Hematopoietic multipotent progenitor cell treated with erythropoietin and hydrocortisone succinate and interleukin-3 and kit ligand, for 17 days (in vitro differentiated cells): ENCODE data around the gene BID.

ENCODE experiments used
- DNase-seq: peaks from one replicate; pipeline ENCODE4 v3.0.0-alpha.2; 2015; ENCODE audit warnings: low spot score

Gene BID

DNA sequence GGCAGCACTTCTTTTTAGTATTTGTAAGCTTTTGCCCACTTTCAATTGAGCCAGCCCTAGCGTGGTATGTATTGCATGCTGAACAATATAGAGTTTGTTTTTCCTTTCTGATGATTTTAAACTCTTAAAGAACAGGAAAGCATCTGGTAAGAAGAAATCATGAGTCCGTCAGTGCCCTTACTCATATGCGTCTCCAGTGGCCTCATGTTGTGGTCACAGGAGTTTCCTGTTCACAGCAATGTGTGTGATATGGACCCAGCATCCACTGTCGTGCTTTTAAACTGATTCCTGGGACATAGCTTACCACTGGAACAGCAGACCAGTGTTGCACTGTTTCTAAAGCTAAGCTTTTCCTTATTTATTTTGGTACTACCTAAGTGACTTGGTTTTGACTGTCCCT, 40.1 kb downstream of the BID start:
- no peak for DNase-seq

DNA sequence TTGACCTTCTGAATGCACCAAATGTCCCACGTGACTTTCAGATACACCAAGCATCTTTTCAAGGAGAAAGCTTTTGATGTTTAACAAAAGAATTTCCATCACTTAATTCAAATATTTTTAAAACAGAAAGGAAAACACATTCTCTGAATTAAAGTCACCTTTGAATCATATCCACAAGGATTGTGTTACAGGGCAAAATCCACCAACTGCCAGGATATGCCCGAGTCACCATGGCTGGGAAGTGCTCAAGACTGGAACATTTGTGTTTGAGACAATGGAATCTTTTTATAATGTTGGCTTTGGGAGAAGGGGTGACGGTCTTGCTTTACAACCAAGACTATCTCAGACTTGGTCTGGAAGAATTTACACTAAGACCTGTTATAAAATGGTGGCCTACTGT, 40.8 kb downstream of the BID start:
- DNase-seq: no peak

DNA sequence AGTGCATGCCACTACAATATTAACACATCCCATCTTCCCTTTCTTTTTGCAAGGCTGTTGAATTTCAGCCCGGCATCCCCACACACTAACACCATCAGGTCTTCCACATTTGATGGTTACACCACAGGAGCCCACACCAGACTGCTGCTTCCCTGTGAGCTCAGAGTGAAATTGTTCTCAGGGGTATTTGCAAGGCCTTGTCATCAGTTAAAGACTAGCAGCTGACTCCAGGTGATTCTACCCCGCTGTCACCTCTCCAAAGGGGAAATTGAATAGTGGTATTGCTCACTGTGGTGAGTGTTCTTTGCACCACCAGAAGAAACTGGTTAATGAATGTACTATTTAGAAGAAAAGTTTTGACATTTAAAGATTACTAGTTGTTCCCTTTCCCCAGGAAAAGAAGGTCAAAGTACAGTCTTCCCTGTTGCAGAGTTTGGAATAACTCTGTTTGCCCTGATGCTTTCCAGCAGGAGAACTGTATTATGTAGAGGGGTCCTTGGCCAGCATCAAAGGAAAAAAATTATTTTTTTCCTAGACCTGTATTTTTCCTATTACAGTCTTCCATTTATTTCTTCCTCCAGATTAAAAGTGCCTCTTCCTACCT, 41.9 kb downstream of the BID start:
- no peak for DNase-seq

DNA sequence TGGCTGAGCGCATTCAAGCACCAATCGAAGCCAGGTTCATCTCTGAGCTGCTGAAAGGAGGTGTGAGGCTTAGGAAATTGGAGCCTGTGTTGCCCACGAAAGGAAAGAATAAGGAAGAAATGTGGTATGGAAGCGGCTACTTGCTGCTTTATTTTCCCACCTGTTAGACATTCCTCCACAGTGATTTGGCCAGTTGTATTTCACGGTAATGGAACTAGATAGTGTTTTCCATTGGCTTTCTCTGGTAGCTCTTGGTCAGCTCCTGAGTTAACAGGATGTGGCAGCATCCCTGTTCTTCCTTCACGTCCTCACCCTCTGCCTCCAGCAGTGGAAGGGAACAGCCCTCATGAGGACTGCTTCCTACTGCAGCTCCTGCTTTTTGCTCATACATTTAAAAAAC, 44.7 kb downstream of the BID start:
- DNase-seq: no peak

DNA sequence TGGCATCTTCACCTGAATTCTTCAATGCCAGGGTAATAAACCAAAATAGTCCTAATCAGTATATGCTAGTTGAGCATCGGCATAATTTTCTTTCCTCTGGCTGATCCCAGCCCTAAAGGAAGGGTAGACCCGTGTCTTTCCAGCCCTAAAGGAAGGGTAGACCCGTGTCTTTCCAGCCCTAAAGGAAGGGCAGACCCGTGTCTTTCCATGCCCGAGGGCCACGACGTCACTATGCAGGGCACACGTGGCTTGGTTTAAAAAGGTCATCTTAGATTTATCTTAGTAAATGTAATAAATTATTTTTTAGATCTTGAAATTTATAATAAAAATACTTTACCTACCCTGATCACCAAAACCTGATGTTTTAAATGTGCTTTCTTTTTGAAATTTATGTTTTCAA, 45.5 kb downstream of the BID start:
- DNase-seq: no peak

DNA sequence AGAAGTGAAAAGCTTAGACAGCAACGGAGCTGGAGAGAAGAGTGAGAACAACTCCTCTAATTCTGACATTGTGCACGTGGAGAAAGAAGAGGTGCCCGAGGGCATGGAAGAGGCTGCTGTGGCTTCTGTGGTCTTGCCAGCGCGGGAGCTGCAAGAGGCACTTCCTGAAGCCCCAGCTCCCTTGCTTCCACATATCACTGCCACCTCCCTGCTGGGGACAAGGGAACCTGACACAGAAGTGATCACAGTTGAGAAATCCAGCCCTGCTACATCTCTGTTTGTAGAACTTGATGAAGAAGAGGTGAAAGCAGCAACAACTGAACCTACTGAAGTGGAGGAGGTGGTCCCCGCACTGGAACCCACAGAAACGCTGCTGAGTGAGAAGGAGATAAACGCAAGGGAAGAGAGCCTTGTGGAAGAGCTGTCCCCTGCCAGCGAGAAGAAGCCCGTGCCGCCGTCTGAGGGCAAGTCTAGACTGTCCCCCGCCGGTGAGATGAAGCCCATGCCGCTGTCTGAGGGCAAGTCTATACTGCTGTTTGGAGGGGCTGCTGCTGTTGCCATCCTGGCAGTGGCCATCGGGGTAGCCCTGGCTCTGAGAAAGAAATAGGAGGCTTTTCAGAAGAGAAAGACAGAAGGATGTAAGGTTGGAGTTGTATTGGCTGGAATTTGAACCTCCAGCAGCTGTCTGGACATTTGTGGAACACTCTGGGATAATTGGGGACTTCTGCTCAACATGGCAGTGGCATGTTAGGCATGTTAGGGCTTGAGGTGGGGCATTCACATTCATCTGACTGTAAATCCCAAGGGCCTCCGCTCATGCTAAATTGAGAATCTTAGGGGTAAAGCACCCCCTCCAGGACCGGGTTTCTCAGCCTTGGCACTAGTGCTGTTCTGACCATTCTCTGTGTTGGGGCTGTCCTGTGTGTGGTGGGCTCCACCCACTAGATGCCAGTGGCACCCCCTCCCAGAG, 47.1 kb downstream of the BID start:
- DNase-seq: no peak

DNA sequence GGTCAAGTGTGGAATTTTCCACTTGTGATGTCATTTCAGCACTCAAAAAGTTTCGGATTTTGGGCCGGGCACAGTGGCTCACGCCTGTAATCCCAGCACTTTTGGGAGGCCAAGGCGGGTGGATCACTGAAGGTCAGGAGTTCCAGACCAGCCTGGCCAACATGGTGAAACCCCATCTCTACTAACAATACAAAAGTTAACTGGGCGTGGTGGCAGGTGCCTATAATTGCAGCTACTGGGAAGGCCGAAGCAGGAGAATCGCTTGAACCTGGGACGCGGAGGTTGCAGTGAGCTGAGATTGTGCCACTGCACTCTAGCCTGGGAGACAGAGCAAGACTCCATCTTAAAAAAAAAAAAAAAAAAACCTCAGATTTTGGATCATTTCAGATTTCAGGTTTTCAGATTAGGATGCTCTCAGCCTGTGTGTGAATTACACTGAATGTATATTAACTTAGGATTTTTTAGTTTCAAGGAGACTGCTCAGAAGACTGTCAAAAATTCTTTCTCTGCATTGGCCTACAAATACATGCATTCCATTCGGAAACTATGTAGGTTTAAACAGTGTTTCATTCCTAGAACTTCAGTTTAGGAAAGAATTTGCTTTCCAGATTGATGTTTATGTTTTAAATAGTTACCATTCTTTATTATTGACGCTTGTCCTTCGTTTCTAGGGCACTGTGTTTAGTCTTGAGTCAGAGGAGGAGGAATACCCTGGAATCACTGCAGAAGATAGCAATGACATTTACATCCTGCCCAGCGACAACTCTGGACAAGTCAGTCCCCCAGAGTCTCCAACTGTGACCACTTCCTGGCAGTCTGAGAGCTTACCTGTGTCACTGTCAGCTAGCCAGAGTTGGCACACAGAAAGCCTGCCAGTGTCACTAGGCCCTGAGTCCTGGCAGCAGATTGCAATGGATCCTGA, 48.0 kb downstream of the BID start:
- DNase-seq: no peak

DNA sequence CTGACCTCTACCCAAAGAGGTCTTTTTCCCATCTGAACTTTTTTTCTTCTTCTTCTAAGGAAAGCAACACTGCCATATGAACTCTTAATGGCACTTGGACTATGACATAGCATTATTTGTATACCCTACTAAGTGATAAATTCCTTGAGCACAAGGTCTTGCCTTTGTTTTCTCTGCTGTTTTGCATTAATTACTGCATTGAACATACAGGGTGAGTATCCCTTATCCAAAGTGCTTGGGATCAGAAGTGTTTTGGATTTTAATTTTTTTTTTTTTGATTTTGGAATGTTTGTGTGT, 48.8 kb downstream of the BID start:
- no peak for DNase-seq

DNA sequence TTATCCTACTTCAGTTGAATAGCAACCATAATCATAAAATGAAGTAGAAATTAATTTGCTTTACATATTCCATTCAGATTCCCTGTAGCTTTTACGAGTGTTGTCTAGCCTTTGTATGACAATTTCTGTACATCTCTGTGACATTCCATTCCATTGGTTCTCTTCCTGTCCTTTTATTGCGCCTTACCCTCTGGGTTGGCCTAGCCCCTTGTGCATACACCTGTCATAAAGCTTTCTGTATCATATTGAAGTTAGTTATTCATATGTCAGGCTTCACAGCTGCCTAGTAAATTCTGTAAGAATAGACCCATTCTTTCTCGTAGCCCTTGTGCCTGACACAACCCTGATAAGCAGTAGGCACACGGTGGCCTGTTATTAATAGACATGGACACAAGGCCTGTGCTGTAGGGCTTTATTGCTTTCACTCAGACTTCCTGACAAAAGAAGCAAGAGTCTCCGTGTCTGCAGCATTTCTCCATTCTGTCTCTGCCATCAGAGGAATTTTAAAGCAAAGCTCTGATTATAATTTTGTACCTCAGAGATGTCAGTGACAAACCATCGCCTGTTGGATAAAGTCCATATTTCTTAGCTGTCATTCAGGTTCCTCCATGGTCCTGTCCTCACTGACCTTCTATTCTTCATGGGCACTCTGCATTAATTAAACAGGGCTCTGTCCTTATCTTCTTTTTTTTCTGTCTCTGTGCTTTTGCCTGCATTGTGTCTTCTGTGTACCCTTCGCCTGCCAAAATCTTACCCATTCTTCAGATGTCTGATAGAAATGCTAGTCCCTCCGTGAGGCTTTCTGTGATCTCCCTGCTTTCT, 49.4 kb downstream of the BID start:
- DNase-seq: no peak

DNA sequence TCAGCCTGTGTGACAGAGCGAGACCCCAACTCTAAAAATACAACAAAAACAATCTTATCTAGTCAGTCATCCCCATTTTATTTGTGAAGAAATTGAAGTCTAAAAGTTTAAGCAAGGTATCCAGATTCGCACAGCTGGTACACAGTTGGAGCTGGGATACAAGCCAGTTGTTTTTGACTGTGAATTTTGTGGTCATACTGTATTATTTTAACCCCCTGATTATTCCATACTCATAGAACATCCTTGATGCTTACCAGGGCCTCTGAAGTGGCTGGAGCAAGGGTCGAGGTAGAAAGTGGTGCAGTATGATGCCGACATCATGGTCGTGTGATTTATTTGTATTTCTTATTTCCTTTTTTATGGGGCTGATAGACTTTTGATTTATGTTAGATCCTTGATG, 50.0 kb downstream of the BID start:
- DNase-seq: no peak

DNA sequence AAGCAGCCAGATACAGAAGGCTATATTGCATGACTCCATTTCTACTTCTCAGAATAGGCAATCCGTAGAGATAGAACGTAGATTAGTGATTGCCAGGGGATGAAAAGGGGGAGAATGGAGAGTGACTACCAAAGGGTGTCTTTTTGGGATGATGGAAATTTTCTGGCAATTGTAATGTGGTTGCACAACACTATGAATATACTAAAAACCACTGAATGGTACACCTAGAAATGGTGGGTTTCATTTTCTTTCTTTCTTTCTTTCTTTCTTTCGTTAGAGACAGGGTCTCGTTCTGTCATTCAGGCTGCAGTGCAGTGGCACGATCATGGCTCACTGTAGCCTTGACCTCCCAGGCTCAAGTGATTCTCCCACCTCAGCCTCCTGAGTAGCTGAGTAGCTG, 54.4 kb downstream of the BID start:
- DNase-seq: no peak

DNA sequence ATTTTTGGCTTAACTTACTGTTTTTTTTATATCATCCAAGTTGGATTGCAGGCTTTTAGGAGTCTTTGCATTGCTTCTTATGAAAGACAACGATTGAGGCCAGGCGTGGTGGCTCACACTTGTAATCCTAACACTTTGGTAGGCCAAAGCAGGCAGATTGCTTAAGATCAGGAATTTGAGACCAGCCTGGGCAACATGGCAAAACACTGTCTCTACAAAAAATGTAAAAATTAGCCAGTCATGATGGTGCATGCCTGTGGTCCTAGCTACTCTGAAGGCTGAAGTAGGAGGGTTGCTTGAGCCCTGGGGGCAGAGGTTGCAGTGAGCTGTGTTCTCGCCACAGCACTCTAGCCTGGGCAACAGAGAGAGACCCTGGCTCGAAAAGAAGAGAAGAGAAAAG, 56.6 kb downstream of the BID start:
- no peak for DNase-seq

DNA sequence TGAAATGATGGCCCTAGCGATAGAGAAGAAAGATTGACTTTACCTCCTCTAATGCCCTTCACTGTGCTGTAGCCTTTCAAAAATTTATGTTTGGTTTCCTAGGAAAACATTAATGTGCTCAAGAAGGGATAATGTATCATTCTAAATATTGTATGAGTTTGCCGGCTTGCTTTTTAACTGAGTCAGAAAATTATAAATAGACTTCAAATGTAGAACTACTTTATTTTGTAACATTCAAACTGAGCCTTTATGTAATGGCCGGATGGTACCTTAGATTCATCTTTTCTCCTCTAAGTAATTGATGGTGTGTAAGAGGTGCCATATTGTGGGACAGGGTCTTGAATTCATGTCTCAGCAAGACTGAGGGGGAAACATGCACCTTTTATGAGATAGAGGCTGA, 57.7 kb downstream of the BID start:
- no peak for DNase-seq

DNA sequence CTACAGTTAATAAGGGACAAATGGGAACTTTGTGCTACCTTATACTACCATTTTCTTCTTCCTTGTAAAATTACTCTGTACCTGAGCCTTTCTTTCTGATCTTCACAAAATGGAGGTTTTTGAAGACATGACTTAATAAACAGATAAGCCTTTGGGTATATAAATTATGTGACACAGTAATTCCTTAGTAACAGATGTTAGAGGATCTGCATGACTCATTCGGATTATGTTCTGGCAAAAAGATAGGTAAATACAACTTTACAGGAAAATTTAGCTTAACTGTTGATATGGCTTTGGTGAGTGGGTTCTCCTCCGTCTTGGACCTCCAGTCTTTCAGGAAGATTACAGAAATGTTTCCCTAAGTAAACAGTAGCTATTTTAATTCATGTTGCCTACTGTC, 61.8 kb downstream of the BID start:
- DNase-seq: no peak

DNA sequence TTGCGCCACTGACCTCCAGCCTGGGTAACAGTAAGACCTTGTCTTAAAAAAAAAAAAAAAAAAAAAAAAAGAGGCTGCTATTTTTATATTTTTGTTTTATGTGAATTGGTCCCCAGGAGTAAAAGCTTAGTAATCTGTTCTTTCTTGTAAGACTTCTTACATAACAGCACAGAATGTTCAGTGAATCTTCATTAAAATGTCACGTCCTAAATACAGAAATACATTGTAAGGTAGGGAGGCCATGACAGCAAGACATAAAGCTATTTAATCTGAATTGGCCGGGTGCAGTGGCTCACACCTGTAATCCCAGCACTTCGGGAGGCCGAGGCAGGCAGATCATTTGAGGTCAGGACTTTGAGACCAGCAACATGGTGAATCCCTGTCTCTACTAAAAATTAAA, 64.2 kb downstream of the BID start:
- no peak for DNase-seq

DNA sequence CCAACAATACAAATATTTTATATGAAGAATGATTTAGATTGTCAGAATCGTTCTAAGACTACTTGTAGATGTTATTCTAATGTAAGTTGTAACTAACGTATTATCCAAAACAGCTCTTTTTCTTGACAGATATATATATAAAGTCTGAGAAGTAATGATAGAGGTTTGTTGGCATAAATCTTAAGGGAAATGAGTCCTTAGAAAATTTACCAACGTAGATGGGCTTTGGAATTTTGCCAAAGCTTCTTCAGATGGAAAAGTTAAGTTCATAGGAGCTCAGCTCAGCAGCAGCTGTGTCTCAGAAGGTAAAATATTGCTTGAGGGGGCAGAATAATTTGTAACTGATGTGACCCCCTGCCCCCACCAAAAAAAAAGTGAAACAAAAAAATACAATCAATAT, 66.7 kb downstream of the BID start:
- DNase-seq: no peak

DNA sequence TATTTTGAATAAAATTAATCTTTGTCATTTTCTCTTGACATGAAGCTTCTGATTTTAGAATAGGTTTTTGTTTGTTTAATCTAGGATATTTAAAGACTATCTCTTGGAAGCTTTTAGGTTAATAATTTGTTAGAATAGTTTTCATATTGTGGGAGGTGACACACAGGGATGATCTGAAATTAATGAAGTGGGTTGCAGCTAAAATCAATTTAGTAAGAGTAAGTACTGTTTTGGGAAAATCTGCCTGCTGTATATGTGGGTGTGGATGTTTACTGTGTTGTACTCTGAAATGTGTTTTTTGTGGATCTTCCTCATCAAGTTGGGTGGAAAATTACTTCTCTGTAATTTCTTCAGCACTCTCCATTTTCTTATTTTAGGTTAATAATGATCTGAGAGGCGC, 67.3 kb downstream of the BID start:
- no peak for DNase-seq

DNA sequence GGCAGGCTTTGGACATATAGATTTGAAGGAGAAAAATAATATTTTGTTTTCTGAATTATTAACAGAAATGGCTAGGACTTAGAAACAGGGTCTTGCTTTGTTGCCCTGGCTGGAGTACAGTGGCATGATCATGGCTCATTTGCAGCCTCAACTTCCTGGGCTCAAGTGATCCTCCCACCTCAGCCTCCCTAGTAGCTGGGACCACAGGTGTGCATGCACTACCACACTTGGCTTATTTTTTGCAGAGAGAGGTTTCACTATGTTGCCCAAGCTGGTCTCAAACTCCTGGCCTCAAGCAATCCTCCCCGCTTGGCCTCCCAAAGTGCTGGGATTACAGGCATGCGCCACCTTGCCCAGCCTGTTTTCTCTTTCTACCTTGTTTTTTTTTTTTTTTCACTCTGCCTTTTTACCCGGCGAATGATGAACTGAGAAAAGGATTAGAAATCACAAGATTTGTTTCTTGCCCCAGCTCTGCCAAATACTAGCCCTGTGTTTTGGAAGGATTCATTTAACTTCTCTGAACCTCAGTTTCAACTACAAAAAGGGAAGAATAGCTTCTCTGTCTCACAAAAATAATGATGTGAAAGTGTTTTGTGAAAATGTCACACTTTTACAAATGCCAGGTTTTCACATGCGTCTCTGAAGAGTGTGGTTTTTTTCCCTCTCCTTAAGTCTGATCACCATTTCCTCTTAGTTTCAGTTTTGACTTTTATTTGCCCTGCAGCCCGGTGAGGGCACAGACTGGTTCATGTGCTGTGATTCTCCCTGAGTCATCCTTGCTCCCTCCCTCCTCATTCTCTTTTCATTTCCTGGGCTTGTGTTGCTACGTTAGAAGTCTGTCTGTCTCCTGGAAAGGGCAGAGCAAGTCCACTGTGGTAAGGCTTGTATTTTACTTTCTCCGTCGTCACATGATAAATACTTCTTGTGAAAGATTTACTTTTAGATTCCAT, 68.0 kb downstream of the BID start:
- peak; percentile 54 for DNase-seq

DNA sequence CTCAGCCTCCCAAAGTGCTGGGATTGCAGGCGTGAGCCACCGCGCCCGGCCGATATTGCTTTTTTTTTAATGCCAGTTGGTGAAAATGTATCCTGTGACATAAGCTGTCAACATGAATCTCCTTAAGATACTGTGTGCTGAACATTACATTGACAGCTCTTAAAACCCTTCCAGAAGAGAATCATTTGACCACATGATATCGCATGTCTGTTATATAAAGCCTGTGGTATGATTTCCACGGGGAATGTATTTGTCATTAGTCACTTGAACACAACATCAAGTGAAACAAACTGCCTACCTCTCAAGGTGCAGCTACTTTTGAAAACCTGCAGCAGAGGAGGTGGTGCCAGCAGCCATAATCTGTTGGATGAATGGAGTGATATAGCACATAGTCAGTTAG, 68.7 kb downstream of the BID start:
- no peak for DNase-seq

DNA sequence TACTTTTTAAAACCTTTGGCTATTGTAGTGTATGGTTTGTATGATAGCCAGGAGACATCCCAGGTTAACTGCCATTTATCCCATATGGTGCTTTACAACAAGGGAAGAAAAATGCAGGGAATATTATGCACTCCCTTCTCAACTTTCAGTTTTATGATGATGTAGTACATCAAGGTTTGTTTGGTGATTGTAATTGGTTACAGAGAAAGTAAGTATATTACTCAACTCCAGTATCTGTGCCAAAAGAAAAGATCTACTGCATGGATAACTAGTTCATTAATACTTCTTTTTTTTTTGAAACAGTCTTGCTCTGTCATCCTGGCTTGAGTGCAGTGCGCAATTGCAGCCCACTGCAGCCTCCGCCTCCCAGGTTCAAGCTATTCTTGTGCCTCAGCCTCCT, 70.5 kb downstream of the BID start:
- no peak for DNase-seq

DNA sequence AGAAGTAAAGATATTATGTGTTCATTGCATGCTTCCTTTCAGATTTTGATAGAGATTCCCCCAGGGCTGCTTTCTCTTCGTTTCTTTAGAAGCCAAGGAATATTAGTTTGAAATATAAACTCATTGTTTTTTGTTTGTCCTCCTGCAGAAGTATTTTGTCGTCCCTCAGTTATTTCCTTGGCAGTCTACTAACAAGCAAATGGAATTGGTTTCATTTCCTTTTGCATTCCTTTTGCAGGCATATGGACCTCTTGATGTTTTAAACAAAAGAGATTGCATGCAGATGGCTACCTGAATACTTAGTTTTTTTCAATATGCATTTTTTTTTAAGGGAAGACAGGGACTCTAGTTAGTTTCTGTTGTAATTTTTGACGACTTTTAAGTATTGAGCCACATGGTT, 73.5 kb downstream of the BID start:
- DNase-seq: no peak
